Measurements from ENCODE around the gene SPACA4. TPM values are rescaled to one million over a fixed set of nuclear protein-coding genes. Genes with fewer than 3 reads are reported as not detected.

The SPACA4 gene
- total and polyA plus RNA-seq, 9 of the 15 experiments (the other 6 are each of a cell fraction or from before 2014, with no cell fraction given): not detected

- TF ChIP-seq, protein P1, sequence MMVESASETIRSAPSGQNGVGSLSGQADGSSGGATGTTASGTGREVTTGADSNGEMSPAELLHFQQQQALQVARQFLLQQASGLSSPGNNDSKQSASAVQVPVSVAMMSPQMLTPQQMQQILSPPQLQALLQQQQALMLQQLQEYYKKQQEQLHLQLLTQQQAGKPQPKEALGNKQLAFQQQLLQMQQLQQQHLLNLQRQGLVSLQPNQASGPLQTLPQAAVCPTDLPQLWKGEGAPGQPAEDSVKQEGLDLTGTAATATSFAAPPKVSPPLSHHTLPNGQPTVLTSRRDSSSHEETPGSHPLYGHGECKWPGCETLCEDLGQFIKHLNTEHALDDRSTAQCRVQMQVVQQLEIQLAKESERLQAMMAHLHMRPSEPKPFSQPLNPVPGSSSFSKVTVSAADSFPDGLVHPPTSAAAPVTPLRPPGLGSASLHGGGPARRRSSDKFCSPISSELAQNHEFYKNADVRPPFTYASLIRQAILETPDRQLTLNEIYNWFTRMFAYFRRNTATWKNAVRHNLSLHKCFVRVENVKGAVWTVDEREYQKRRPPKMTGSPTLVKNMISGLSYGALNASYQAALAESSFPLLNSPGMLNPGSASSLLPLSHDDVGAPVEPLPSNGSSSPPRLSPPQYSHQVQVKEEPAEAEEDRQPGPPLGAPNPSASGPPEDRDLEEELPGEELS (CRISPR knock-in tag; IDR thresholded peaks at IDR 0.05; ENCODE audit: borderline replicate concordance): 0 out of 2 replicates have a peak, but pooled peaks have one; percentile 15
- TF ChIP-seq ZNF77 (CRISPR knock-in tag; IDR thresholded peaks at IDR 0.05) (no peak), NBN (IDR thresholded peaks at IDR 0.05; ENCODE audit: low read depth) (no peak), GTF2A2 (tag; IDR thresholded peaks at IDR 0.05) (no peak), ZNF124 (CRISPR knock-in tag; IDR thresholded peaks at IDR 0.05) (no peak), STAT5A (IDR thresholded peaks at IDR 0.05; ENCODE audit: borderline replicate concordance, low read length) (no peak), ZNF778 (CRISPR knock-in tag; IDR thresholded peaks at IDR 0.05) (no peak), TSC22D4 (tag; IDR thresholded peaks at IDR 0.05) (no peak), ZNF239 (CRISPR knock-in tag; IDR thresholded peaks at IDR 0.05) (no peak), ZNF431 (CRISPR knock-in tag; IDR thresholded peaks at IDR 0.05) (0 out of 2 replicates have a peak, but pooled peaks have one; percentile 45), KHSRP (IDR thresholded peaks at IDR 0.05) (no peak), PRPF4 (IDR thresholded peaks at IDR 0.05; ENCODE audit: insufficient read depth, low read depth, low read length, poor library complexity, severe bottlenecking) (no peak), ATF3 (IDR thresholded peaks at IDR 0.05) (no peak), ATF3 (CRISPR knock-in tag; conservative IDR thresholded peaks at IDR 0.05) (no peak), CAMTA2 (CRISPR knock-in tag; conservative IDR thresholded peaks at IDR 0.05) (0 out of 2 replicates have a peak, but pooled peaks have one; percentile 65), CBFB (CRISPR knock-in tag; IDR thresholded peaks at IDR 0.05) (0 out of 2 replicates have a peak, but pooled peaks have one; percentile 38), CEBPG (CRISPR knock-in tag; IDR thresholded peaks at IDR 0.05) (no peak), CEBPG (tag; conservative IDR thresholded peaks at IDR 0.05 in 1 of 2, IDR thresholded peaks at IDR 0.05 in 1 of 2) (no peak)
- TF ChIP-seq, protein P2, sequence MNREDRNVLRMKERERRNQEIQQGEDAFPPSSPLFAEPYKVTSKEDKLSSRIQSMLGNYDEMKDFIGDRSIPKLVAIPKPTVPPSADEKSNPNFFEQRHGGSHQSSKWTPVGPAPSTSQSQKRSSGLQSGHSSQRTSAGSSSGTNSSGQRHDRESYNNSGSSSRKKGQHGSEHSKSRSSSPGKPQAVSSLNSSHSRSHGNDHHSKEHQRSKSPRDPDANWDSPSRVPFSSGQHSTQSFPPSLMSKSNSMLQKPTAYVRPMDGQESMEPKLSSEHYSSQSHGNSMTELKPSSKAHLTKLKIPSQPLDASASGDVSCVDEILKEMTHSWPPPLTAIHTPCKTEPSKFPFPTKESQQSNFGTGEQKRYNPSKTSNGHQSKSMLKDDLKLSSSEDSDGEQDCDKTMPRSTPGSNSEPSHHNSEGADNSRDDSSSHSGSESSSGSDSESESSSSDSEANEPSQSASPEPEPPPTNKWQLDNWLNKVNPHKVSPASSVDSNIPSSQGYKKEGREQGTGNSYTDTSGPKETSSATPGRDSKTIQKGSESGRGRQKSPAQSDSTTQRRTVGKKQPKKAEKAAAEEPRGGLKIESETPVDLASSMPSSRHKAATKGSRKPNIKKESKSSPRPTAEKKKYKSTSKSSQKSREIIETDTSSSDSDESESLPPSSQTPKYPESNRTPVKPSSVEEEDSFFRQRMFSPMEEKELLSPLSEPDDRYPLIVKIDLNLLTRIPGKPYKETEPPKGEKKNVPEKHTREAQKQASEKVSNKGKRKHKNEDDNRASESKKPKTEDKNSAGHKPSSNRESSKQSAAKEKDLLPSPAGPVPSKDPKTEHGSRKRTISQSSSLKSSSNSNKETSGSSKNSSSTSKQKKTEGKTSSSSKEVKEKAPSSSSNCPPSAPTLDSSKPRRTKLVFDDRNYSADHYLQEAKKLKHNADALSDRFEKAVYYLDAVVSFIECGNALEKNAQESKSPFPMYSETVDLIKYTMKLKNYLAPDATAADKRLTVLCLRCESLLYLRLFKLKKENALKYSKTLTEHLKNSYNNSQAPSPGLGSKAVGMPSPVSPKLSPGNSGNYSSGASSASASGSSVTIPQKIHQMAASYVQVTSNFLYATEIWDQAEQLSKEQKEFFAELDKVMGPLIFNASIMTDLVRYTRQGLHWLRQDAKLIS (CRISPR knock-in tag; IDR thresholded peaks at IDR 0.05): no peak
- TF ChIP-seq, protein P3, sequence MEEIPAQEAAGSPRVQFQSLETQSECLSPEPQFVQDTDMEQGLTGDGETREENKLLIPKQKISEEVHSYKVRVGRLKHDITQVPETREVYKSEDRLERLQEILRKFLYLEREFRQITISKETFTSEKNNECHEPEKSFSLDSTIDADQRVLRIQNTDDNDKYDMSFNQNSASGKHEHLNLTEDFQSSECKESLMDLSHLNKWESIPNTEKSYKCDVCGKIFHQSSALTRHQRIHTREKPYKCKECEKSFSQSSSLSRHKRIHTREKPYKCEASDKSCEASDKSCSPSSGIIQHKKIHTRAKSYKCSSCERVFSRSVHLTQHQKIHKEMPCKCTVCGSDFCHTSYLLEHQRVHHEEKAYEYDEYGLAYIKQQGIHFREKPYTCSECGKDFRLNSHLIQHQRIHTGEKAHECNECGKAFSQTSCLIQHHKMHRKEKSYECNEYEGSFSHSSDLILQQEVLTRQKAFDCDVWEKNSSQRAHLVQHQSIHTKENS (CRISPR knock-in tag; IDR thresholded peaks at IDR 0.05): no peak
These were observed 7.4 kb downstream of the SPACA4 start (continued) for GRCh38 chr19:48613852-48614435.
